CD4-positive, alpha-beta T cell (primary cell): Measurements from ENCODE around the gene SLC35C1. TPM values are rescaled to one million over a fixed set of nuclear protein-coding genes. Genes with fewer than 3 reads are reported as not detected.

Source experiments
- ATAC-seq: fragments of 200-7000 bp; cut with Tn5 transposase; one replicate; pipeline ENCODE4 v1.10.0; 2022; ENCODE audit warnings: mild to moderate bottlenecking; ENCODE audit not compliant: poor library complexity
- CTCF ChIA-PET: fragments of 350-600 bp; sonication (Branson Sonifier 250); formaldehyde crosslinking; loops from one replicate; lab custom pipeline; 2021; ENCODE audit warnings: antibody characterized with exemption, inconsistent platforms; lab: Charles Lee
- POLR2A ChIA-PET: fragments of 350-600 bp; sonication (Branson Sonifier 250); formaldehyde crosslinking; loops from one replicate; lab custom pipeline; 2021; ENCODE audit warnings: antibody characterized with exemption, inconsistent platforms; lab: Charles Lee
- DNase-seq, 14 experiments: peaks; one replicate each; pipeline ENCODE4 v3.0.0-alpha.2; 2013 to 2020; ENCODE audit warnings: mixed read lengths in 2 of 14
- H3K27ac ChIP-seq, 2 donors: one replicate each; pipeline versions ENCODE4 v1.5.1 to v1.7.0; 2013; ENCODE audit warnings: low read length in 2 of 2, low read depth in 1 of 2, mild to moderate bottlenecking in 1 of 2
- H3K27me3 ChIP-seq, 2 experiments: 1 replicate in 1 of 2; 2 replicates in 1 of 2; pipeline versions ENCODE4 v1.6.1 to v1.7.0; 2013; ENCODE audit warnings: low read length in 2 of 2, control low read depth in 1 of 2, mild to moderate bottlenecking in 1 of 2, moderate library complexity in 1 of 2; ENCODE audit not compliant: insufficient read depth in 2 of 2, control insufficient read depth in 1 of 2
- H3K36me3 ChIP-seq: one replicate; pipeline ENCODE4 v1.6.1; 2013; ENCODE audit warnings: low read length, control low read depth; ENCODE audit not compliant: insufficient read depth
- H3K4me1 ChIP-seq: one replicate; pipeline ENCODE4 v1.6.1; 2013; ENCODE audit warnings: low read length, control low read depth; ENCODE audit not compliant: insufficient read depth
- H3K4me3 ChIP-seq: one replicate; pipeline ENCODE4 v1.5.1; 2013; ENCODE audit warnings: mild to moderate bottlenecking, low read length, moderate library complexity
- H3K9me3 ChIP-seq, 2 experiments: 1 replicate in 1 of 2; 2 replicates in 1 of 2; pipeline versions ENCODE4 v1.6.1 to v1.7.0; 2013; ENCODE audit warnings: low read length in 2 of 2, mild to moderate bottlenecking in 2 of 2, control low read depth in 1 of 2, moderate library complexity in 1 of 2; ENCODE audit not compliant: control insufficient read depth in 1 of 2, insufficient read depth in 1 of 2
- H3K27ac Mint-ChIP-seq: one replicate; pipeline ENCODE4 v1.8.0; 2020; ENCODE audit warnings: mixed read lengths
- H3K27me3 Mint-ChIP-seq: one replicate; pipeline ENCODE4 v1.8.0; 2021; ENCODE audit warnings: mixed read lengths
- H3K36me3 Mint-ChIP-seq: one replicate; pipeline ENCODE4 v1.8.0; 2021; ENCODE audit warnings: low read depth, mixed read lengths
- H3K4me1 Mint-ChIP-seq: one replicate; pipeline ENCODE4 v1.8.0; 2021; ENCODE audit warnings: low read depth, mixed read lengths
- H3K4me3 Mint-ChIP-seq: one replicate; pipeline ENCODE4 v1.8.0; 2020; ENCODE audit warnings: mild to moderate bottlenecking, mixed read lengths
- H3K9me3 Mint-ChIP-seq: one replicate; pipeline ENCODE4 v1.8.0; 2020; ENCODE audit warnings: mixed read lengths
- CTCF ChIP-seq: fragments of 200-600 bp; IDR thresholded peaks from one replicate; pipeline ENCODE4 v1.8.0; 2022; ENCODE audit warnings: antibody characterized with exemption, mild to moderate bottlenecking
- intact Hi-C, 2 experiments: fragments of 100-400 bp; cut with DNase I in 1 of 2; cut with micrococcal nuclease in 1 of 2; formaldehyde crosslinking; loops; one replicate each; pipeline versions ENCODE4 v1.15.1 to v1.9.0; 2023 to 2025; cut with DNase I, micrococcal nuclease
- total RNA-seq, 174 experiments: library from RNA in 2 of 174; stranded (reverse) in 2 of 174; gene quantifications; one replicate each; pipeline ENCODE4 v1.2.3 and lab custom pipeline; 2021 to 2026

Gene SLC35C1
- total RNA-seq, 2 experiments from 2014 or later = 4.4 to 4.9 TPM

DNA sequence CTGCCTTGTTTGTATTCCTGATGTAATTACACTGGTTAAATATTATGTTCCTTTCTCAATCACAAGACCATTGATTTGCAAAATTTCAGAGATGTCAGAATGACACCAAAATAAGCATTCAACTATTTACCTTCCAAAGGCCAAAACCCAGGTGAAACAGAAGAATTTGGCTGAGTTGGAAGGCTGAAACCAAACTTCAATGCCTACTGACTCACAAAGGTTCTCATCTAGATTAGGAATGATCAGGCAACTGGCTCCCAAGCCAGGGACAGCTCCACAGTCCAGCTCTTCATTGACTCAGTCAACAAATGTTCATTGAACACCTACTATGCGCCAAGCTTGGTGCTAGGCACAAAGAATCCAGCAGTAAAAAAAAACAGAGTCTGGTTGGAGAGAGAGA lies 13.4 kb upstream of the SLC35C1 start:
- no peak overlapping the region for H3K4me3 Mint-ChIP-seq
- ATAC-seq (no peak), DNase-seq (no peak)
- H3K27me3 Mint-ChIP-seq = peaks cover 19% of the 10 kb centered on the region
- no peaks in the 10 kb centered on the region for H3K36me3 ChIP-seq
- H3K4me3 ChIP-seq = no peak overlapping the region
- H3K4me1 Mint-ChIP-seq = no peaks in the 10 kb centered on the region
- H3K9me3 ChIP-seq = peaks cover 3 to 11% of the 10 kb centered on the region in 2 experiments
- no peaks in the 10 kb centered on the region for H3K36me3 Mint-ChIP-seq
- peaks cover 7% of the 10 kb centered on the region for H3K9me3 Mint-ChIP-seq
- intact Hi-C loops = no loop called here
- no peaks in the 10 kb centered on the region for H3K4me1 ChIP-seq
- TF ChIP-seq CTCF = no peak
- CTCF ChIA-PET = no interaction called here
- no peak overlapping the region for H3K27ac Mint-ChIP-seq
- peaks cover 4 to 13% of the 10 kb centered on the region in 2 experiments for H3K27me3 ChIP-seq
- POLR2A ChIA-PET = no interaction called here
- H3K27ac ChIP-seq = no peak overlapping the region

DNA sequence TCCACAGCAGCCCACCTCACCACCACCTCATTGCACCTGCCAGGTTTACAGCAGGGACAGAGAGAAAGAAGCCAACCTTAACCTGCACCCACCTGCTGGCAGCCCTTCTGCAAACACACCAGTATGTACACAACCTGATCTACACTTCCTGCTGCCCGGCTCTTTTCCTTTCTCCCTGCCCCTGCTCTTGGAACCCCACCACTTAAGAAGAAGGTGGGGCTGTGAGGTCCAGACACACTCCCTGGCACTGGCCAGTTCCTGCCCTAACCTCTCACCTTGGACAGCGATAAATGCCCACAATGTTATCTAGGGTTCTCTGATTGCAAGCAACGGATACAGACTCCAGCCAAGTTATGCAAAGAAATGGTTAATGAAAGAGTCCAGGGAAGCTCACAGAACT lies 10.8 kb upstream of the SLC35C1 start:
- H3K27ac ChIP-seq = no peak overlapping the region
- H3K4me1 ChIP-seq = no peaks in the 10 kb centered on the region
- H3K36me3 Mint-ChIP-seq = no peaks in the 10 kb centered on the region
- H3K27me3 ChIP-seq = peaks cover 0 to 8% of the 10 kb centered on the region in 2 experiments
- DNase-seq (no peak), ATAC-seq (no peak)
- ChIA-PET POLR2A (no interaction called here), CTCF (no interaction called here)
- H3K4me3 ChIP-seq = no peak overlapping the region
- peaks cover 12% of the 10 kb centered on the region for H3K27me3 Mint-ChIP-seq
- no peaks in the 10 kb centered on the region for H3K4me1 Mint-ChIP-seq
- no peak overlapping the region for H3K4me3 Mint-ChIP-seq
- TF ChIP-seq CTCF = no peak
- no peak overlapping the region for H3K27ac Mint-ChIP-seq
- H3K36me3 ChIP-seq = no peaks in the 10 kb centered on the region
- no peaks in the 10 kb centered on the region for H3K9me3 ChIP-seq
- H3K9me3 Mint-ChIP-seq = no peaks in the 10 kb centered on the region
- intact Hi-C loops = no loop called here

DNA sequence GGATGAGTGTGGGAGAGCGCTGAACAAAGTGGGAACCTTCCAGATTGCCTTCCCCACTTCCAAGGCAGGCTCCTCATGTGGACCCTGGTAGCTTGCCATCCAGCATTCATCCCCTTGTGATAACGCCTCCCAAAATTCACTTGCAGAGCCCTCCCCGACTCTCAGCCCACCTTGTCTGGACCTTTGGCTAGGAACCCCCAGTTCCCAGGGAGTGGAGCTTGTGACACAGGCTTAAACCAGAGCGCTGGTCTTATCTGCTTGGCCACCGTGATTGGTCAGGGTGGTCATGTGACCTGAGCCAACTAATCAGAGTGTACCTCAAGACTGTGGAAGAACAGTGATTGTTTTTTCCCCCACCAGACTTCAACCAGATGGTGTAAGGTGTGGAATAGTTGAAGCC lies 9.6 kb upstream of the SLC35C1 start:
- Histone ChIP-seq H3K4me3 (no peak overlapping the region), H3K27me3 (peaks cover 0 to 6% of the 10 kb centered on the region in 2 experiments), H3K27ac (no peak overlapping the region), H3K4me1 (no peaks in the 10 kb centered on the region), H3K36me3 (no peaks in the 10 kb centered on the region), H3K9me3 (no peaks in the 10 kb centered on the region)
- Mint-ChIP-seq H3K9me3 (no peaks in the 10 kb centered on the region), H3K27ac (no peak overlapping the region), H3K36me3 (no peaks in the 10 kb centered on the region), H3K4me3 (no peak overlapping the region), H3K4me1 (no peaks in the 10 kb centered on the region), H3K27me3 (peaks cover 6% of the 10 kb centered on the region)
- POLR2A ChIA-PET = no interaction called here
- no peak for ATAC-seq
- no peak for TF ChIP-seq CTCF
- intact Hi-C loops = no loop called here
- DNase-seq = no peak
- CTCF ChIA-PET = no interaction called here
